Mesothelial cell of epicardium (in vitro differentiated cells): ENCODE measurements around the gene CUL4A. TPM values are rescaled to one million over a fixed set of nuclear protein-coding genes. Genes with fewer than 3 reads are reported as not detected.

Source experiments
- DNase-seq, 2 experiments: peaks; one replicate each; pipeline ENCODE4 v3.0.0; 2021; ENCODE audit warnings: low spot score in 2 of 2; ENCODE audit not compliant: unreplicated experiment in 2 of 2
- H3K27ac Mint-ChIP-seq: 2 replicates; pipeline ENCODE4 v1.8.0; 2021; ENCODE audit warnings: mixed read lengths
- H3K27me3 Mint-ChIP-seq: 2 replicates; pipeline ENCODE4 v1.8.0; 2021; ENCODE audit warnings: low read depth, mixed read lengths
- H3K36me3 Mint-ChIP-seq: 2 replicates; pipeline ENCODE4 v1.8.0; 2021; ENCODE audit warnings: mixed read lengths
- H3K4me1 Mint-ChIP-seq: 2 replicates; pipeline ENCODE4 v1.8.0; 2021; ENCODE audit warnings: mixed read lengths
- H3K4me3 Mint-ChIP-seq: 2 replicates; pipeline ENCODE4 v1.8.0; 2021; ENCODE audit warnings: mild to moderate bottlenecking, moderate library complexity, mixed read lengths
- H3K9me3 Mint-ChIP-seq: 2 replicates; pipeline ENCODE4 v1.8.0; 2021; ENCODE audit warnings: mixed read lengths
- total RNA-seq: library from RNA; stranded (reverse); gene quantifications from 3 replicates; pipeline ENCODE4 v1.2.1, GENCODE V29; 2021
- TF ChIP-seq, protein P1 (sequence below): fragments of 200-600 bp; sonication (generic); IDR thresholded peaks from one replicate; pipeline ENCODE4 v1.5.0; 2021; ENCODE audit warnings: antibody characterized with exemption; ENCODE audit not compliant: unreplicated experiment

CUL4A gene
- total RNA-seq, 1 donor from 2014 or later: 79.8 TPM

DNA sequence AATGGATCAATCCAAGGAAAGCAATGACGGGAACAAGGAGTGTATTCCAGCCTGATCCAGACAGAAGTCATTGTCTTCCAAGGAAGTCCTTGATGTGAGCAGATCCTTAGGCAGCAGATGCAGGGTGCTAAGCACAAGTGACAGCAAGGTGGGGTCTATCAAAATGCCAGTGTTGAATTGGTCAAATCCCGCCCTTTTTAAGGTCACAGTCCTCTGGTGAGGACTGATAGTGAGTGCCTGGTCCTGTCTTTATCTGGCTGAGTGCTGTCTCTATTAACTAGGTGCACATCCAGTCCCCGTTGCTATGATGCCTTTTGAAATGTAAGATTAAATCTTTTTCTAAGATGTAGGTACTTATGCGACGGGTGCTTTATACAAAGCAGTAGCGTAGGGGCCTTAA is 86.4 kb downstream of the CUL4A start:
- peaks cover 23% of the 10 kb centered on the region for H3K27me3 Mint-ChIP-seq
- H3K36me3 Mint-ChIP-seq: peaks cover 2% of the 10 kb centered on the region
- TF ChIP-seq, protein P1, sequence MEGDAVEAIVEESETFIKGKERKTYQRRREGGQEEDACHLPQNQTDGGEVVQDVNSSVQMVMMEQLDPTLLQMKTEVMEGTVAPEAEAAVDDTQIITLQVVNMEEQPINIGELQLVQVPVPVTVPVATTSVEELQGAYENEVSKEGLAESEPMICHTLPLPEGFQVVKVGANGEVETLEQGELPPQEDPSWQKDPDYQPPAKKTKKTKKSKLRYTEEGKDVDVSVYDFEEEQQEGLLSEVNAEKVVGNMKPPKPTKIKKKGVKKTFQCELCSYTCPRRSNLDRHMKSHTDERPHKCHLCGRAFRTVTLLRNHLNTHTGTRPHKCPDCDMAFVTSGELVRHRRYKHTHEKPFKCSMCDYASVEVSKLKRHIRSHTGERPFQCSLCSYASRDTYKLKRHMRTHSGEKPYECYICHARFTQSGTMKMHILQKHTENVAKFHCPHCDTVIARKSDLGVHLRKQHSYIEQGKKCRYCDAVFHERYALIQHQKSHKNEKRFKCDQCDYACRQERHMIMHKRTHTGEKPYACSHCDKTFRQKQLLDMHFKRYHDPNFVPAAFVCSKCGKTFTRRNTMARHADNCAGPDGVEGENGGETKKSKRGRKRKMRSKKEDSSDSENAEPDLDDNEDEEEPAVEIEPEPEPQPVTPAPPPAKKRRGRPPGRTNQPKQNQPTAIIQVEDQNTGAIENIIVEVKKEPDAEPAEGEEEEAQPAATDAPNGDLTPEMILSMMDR: no peak
- peaks cover 31% of the 10 kb centered on the region for H3K4me1 Mint-ChIP-seq
- H3K9me3 Mint-ChIP-seq: no peaks in the 10 kb centered on the region
- DNase-seq: no peak
- H3K4me3 Mint-ChIP-seq: peak overlapping the region; percentile 98
- no peak overlapping the region for H3K27ac Mint-ChIP-seq

DNA sequence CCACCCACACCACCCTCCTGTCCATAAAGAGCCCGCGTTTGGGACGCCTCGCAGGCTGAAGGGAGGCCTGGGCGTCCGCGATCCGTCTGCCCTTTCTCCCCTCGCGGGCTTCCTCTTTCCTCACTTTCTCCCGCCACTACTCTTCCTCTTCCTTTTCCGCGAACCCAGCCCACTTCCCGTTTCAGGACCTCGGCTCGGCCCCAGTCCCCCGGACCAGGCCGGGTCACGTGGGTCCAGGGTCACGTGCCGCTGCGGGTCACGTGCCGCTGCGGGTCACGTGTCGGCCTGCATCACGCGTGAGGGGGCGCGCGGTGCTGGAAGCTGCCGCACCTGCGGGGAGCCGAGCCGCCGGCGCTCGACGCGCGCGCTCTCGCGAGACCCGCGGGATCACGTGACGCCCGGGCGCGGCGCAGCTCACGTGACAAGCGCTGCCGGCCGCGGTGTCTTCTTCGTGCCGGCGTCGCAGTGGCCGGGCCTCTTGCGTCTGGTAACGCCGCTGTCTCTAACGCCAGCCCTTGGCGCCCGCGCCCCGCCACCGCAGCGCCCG is 87.5 kb downstream of the CUL4A start, which contains the start of gene LAMP1:
Gene LAMP1, plus strand, starts transcription at position 417 of the 547 bp plus-strand sequence. CDS start 196 bp downstream, outside the sequence.
- H3K36me3 Mint-ChIP-seq: peaks cover 2% of the 10 kb centered on the region
- peak within 1 kb of the TSS; percentile 100 for H3K27ac Mint-ChIP-seq
- TF ChIP-seq, protein P1: no peak
- H3K9me3 Mint-ChIP-seq: no peaks in the 10 kb centered on the region
- H3K27me3 Mint-ChIP-seq: peaks cover 13% of the 10 kb centered on the region
- peak; percentile 99 to 100 for DNase-seq
- peaks cover 28% of the 10 kb centered on the region for H3K4me1 Mint-ChIP-seq
- H3K4me3 Mint-ChIP-seq: peak within 1 kb of the TSS; percentile 98

DNA sequence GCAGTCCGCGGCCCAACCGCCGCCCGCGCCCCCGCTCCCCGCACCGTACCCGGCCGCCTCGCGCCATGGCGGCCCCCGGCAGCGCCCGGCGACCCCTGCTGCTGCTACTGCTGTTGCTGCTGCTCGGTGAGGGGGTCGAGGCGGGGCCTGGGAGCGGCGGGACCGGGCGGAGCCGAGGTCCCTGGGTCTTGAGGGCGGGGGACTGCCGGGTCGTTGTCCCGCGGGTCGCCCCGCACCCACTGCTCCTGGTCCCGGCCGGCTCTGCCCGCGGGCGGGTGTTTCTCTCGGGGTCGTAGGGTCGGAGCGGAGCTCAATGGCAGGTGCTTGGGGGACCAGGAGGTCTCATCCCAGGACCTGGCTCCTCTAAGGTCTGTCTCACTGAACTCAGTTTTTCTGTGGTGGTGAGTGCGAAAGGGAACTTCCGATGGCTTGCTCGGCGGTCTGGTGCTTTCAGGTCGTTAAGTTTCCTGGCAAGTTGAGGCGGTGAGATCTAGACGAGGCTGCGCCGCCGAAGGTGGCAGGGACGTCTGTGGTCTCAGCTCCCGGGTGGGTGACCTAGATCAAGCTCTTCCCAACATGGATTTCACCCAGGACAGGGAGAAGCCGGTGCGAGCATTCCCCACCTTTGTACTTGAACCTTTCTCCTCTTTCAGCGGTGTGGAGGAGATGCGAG is 88.1 kb downstream of the CUL4A start:
- Mint-ChIP-seq H3K4me1 (peaks cover 21% of the 10 kb centered on the region), H3K4me3 (peak overlapping the region; percentile 98), H3K36me3 (peaks cover 2% of the 10 kb centered on the region), H3K27ac (peak overlapping the region; percentile 96), H3K9me3 (no peaks in the 10 kb centered on the region), H3K27me3 (peaks cover 7% of the 10 kb centered on the region)
- TF ChIP-seq, protein P1: no peak
- peak in 1 of 2 experiments; percentile 43 for DNase-seq

DNA sequence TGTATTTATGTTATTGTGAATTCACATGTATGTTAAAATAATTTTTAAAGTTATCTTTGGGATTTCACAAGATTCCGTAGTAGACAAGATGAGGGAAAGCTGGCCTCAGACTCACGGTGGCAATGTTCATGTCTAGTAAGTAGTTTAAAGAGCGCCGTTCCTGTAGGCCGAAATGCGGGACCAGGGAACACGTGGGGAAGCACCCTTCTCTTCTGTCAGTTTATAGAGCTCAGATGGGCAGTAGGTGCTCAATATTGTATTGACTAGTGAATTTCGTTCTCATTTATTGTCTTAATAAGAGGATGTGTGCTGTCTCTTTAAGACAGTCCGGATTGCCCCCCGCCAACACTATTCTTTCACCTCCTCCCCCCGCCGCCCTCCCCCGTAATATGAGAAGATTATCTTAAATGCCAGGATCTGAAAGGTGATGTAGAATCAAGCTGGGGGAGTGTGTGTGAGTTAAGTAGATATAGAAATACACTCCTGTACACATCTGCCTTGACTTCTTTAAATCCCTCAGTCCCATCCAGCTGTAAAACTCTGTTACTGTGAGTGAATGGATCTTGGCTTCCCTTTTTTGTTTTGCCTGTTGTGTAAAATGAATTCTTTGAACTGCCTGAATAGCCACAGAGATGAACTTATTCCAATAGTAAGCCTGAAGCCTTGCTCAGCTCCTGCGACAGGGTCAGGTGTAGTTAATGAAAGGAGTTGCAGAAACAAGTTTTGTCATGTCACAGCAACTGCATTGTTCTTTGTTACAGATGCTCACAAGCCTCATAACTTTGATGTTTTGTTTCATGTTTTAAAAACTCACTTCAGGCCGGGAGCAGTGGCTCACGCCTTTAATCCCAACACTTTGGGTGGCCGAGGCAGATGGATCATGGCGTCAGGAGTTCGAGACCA is 88.9 kb downstream of the CUL4A start:
- TF ChIP-seq, protein P1: no peak
- peak overlapping the region; percentile 96 for H3K27ac Mint-ChIP-seq

DNA sequence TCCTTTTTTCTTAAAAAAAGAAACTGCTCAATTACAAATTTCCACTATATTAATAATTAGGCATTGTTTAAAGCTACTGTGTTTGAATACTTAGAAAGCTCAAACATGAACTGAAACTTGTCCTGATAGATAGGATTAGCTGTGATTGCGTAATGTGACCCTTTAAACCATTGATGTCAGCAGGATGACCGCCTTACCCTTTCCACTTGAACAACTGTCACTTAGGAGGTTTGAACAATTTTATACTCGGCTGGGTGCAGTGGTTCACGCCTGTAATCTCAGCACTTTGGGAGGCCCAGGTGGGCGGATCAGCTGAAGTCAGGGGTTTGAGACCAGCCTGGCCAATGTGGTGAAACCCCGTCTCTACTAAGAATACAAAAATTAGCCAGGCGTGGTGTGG is 90.5 kb downstream of the CUL4A start:
- peaks cover 2% of the 10 kb centered on the region for H3K27me3 Mint-ChIP-seq
- H3K27ac Mint-ChIP-seq: no peak overlapping the region
- H3K4me1 Mint-ChIP-seq: peaks cover 19% of the 10 kb centered on the region
- H3K36me3 Mint-ChIP-seq: peaks cover 2% of the 10 kb centered on the region
- H3K4me3 Mint-ChIP-seq: no peak overlapping the region
- TF ChIP-seq, protein P1: no peak
- H3K9me3 Mint-ChIP-seq: no peaks in the 10 kb centered on the region
- no peak for DNase-seq

More for the DNA sequence above, 88.9 kb downstream of the CUL4A start:
- peaks cover 19% of the 10 kb centered on the region for H3K4me1 Mint-ChIP-seq
- no peak for DNase-seq
- peaks cover 4% of the 10 kb centered on the region for H3K27me3 Mint-ChIP-seq
- H3K9me3 Mint-ChIP-seq: no peaks in the 10 kb centered on the region
- H3K36me3 Mint-ChIP-seq: peaks cover 2% of the 10 kb centered on the region
- peak overlapping the region; percentile 98 for H3K4me3 Mint-ChIP-seq
